GM20000 (cell line): ENCODE measurements around the gene AUP1.
A peak's percentile ranks its signal among the peaks of the same experiment; 100 is the strongest.

Experiments
- DNase-seq: peaks from one replicate; pipeline ENCODE4 v3.0.0; 2012; ENCODE audit warnings: low spot score
- TF ChIP-seq, protein P1 (sequence below): IDR thresholded peaks from 2 replicates; pipeline ENCODE4 v1.5.1; 2012; ENCODE audit warnings: mild to moderate bottlenecking, control low read depth; ENCODE audit errors: extremely low read depth, missing control alignments

AUP1 gene

DNA sequence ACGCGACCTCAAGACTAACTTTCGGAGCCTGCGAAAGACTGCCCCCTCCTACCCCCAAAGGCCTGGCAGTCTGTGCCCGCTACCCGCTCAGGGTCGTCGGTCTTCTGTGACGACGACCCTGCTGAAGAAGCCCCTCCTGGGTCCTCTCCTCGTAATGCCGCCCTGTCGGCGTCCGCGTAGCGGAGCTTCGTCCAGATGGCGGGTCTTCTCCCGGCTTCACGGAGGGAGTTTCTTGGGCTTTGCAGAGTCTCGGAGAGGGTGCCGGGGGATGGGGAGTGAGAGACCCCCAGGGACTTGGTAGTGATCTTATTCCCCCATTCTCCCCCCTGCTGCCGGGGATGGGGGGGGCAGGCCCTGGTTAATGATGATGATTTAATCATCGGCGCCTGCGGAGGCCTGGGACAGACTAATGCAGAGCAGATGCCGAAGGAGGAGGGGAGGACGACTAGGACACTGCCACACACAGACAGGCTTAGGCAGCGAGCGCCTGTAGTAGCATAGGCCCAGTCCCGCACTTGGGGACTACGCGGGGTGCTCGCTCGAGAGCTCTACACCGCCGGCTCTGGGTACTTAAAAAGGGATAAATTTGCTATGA lies 21.5 kb downstream of the AUP1 start:
- peak; percentile 49 for DNase-seq
- TF ChIP-seq, protein P1, sequence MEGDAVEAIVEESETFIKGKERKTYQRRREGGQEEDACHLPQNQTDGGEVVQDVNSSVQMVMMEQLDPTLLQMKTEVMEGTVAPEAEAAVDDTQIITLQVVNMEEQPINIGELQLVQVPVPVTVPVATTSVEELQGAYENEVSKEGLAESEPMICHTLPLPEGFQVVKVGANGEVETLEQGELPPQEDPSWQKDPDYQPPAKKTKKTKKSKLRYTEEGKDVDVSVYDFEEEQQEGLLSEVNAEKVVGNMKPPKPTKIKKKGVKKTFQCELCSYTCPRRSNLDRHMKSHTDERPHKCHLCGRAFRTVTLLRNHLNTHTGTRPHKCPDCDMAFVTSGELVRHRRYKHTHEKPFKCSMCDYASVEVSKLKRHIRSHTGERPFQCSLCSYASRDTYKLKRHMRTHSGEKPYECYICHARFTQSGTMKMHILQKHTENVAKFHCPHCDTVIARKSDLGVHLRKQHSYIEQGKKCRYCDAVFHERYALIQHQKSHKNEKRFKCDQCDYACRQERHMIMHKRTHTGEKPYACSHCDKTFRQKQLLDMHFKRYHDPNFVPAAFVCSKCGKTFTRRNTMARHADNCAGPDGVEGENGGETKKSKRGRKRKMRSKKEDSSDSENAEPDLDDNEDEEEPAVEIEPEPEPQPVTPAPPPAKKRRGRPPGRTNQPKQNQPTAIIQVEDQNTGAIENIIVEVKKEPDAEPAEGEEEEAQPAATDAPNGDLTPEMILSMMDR: no peak

DNA sequence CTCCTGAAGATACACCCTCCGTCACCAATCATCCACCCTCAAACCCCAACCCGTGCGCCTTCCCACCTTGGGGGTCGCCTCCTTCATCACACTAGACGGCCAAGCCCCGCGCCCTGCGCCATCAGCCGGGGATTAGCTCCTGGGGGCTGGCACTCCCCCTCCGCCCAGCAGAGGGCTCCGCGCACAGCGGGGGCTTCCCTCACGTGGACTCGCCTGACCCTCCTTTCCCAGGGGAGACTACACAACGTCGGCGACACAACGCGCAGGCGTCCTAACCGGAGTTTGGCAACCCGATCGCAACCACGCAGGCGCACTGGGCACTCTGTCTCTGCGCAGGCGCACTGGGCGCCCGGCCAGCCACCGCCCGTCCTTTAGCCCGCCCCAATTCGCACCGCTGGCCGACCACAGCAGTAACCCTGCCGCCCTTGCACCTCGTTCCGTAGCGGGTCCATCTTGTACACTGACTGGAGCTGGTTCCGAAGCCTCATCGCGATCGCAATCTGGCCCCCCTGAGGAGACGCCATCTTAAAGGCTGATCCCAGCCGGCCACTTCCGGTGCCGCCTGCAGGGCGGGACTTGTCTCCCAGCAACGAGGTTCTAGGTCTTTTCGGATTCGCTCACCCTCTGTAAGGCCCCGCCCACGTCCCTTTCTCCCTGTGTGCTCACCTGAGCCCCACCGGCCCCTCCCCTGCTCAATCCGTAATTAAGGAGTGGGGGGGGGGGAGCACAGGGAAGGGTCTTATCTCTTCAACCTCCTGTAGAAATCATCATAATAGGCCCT lies 22.2 kb downstream of the AUP1 start, which contains the start of gene PCGF1:
Gene PCGF1, minus strand, starts transcription at position 551 of the 781 bp plus-strand sequence. Its CDS starts 27 bp downstream, at position 524.
- DNase-seq: peak; percentile 96

DNA sequence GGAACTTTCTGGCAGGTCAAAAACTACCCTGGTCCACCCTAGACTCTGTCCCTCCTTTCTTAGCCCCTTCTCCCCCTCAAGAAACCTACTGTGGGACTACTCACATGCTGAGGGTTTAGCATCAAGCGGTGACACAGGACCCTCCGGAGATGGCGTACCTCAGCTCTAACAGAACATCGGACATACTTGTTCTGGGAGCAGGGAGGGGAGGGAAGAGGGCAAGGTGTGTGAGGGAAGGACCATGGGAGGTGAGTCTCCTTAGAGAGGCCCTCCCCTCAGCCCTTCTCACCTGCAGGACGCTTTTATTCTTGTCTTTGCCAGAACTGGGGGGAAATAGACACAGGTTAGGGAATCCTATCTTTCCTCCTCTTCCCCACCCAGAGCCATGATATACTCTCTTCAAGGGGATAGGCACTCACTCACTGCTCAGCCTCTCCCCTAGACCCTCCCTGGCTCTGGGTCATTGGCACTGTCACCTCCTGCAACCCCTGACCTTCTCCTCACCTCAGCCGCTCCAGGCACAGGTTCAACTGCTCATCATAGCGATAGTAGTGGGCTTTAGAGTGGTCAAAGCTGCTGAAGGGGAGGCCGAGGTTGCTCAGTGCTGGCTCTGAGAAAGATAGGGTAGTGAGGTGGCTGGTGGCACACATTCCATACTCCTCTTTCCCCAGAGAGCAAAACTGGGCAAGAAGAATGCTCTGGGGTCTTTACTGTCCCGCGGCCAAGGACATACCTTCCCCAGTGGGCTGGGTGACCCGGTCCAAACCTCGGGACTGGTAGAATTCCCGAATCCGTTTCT lies 23.9 kb downstream of the AUP1 start:
- TF ChIP-seq, protein P1: no peak
- no peak for DNase-seq

More for the DNA sequence above, 22.2 kb downstream of the AUP1 start, which contains the start of gene PCGF1:
- TF ChIP-seq, protein P1: peak; percentile 69

DNA sequence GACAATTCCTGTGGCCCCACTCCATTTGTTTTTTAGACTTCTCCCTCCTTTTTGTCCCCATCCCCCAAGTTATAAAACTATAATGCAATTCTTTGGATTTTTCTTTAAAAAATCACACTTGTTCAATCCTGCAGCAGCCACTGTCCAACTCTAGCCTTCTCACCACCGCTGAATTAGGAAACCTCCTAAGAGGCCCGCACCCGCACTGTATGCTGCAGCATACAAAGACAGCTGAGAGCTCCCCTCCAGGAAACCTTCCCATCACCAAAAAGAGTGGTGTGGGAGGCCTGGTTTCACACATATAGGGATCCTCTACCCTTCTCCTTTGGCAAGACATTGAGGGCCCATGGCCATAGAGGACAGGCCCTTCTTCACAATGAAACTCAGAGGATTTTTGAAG lies 24.9 kb downstream of the AUP1 start:
- no peak for DNase-seq
- TF ChIP-seq, protein P1: no peak

DNA sequence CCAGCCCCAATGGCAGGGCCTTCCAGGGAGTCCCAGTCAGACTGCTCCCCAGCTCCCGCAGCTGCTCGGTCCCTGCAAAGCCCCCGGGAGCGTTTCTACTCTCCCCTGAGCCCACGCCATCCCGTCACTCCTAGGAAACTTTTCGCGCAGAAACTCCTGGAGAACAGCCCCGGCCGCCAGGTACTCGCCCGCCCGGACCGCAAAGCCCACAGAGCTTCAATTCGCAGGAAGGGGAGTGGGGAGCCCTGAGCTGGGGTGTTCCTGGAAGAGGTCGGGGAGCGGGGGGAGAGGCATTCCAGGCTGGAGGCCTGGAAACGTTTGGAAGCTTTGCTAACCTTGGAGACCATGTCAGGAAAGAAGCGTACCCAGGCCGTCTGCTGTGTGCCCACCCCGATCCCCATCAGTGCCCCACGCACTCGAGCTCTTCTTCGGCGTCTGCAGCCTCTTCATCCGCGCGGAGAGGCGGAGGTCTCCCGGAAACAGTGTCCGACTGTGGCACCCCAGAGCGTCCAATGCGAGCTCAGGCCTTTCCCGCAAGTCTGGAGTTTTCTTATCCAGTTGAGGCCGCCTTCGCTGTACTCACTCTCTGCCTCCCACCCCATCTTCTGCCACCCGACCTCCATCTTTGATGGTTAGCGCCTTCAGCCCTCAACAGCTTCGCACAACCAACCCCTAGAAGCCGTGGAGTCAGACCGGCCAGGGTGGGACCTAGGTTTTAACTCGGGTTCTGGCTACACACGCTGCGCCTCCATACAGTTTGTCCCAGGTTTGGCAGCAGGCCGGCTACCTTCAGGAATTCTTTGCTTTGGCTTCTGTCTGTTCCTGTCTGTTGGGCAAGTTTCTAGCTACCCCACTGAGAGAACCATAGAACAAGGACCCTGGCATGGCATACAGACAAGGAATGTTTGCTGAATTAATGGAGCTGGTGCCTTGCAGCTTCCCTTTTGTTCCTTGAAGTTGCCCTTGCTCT lies 25.7 kb downstream of the AUP1 start:
- TF ChIP-seq, protein P1: no peak
- DNase-seq: no peak

DNA sequence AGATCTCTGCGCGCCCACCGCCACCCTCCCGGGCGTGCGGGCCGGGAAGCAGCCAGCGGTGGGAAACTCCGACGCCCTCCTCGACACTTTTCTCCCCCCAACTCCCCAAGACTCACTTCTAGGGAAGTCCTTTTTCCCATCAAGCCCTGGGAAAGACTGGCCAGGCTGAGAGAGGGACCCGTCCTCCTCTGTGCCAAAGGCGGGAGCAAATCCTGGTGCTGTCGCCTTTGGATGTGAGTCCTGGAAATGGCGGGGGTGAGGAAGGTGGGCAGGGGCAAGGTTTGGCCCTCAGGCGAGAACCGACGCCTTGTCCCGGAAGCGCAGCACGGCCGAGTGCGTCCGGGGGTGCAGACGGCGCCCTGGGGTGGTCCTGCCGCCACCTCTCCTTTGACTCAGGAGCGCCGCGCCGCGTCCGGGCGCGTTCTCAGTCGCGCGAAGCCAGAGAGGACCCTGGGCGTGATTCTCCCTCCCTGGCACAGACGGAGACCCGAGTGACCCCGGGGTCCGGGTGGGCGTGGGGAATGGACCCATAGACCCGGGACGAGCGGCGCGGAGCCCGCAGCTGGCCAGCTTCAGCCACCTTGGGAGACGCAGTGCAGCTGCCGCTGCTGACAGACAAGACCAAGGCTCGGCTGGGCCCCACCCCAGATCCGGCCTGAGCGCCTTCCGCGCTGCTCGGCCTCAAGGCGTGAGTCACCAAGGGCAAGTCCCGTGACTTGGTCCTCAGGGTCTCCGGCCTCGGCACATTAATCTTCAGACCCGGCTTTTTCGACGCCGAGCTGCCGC lies 26.6 kb downstream of the AUP1 start:
- DNase-seq: peak; percentile 82
- TF ChIP-seq, protein P1: peak; percentile 33
